GM18511 (cell line): ENCODE data around the gene CAMSAP2.
A peak's percentile ranks its signal among the peaks of the same experiment; 100 is the strongest.

ENCODE experiments used
- ATAC-seq: cut with Tn5 transposase; IDR thresholded peaks from one replicate; pipeline ENCODE4 v1.9.1; 2021; ENCODE audit warnings: mild to moderate bottlenecking, moderate library complexity; ENCODE audit not compliant: unreplicated experiment

Gene CAMSAP2

GRCh38 chr1:200838676-200839445 lies 100.2 kb downstream of the CAMSAP2 start:
- ATAC-seq = no peak

- no peak for ATAC-seq
Observed at GRCh38 chr1:200845360-200845759, 106.7 kb downstream of the CAMSAP2 start.

GRCh38 chr1:200846398-200846797 lies 107.7 kb downstream of the CAMSAP2 start:
- no peak for ATAC-seq

- ATAC-seq = no peak
Observed at GRCh38 chr1:200849430-200849829, 110.7 kb downstream of the CAMSAP2 start.

GRCh38 chr1:200850554-200850953 lies 111.9 kb downstream of the CAMSAP2 start:
- no peak for ATAC-seq

- ATAC-seq = no peak
Observed at GRCh38 chr1:200856716-200857357, 118.1 kb downstream of the CAMSAP2 start.

GRCh38 chr1:200857804-200858203 lies 119.1 kb downstream of the CAMSAP2 start:
- ATAC-seq = no peak

GRCh38 chr1:200861937-200862647 lies 123.4 kb downstream of the CAMSAP2 start:
- ATAC-seq = no peak

- no peak for ATAC-seq
Observed at GRCh38 chr1:200862713-200863415, 124.2 kb downstream of the CAMSAP2 start.

- ATAC-seq = no peak
Observed at GRCh38 chr1:200866116-200866515, 127.4 kb downstream of the CAMSAP2 start.

- ATAC-seq = peak; percentile 88
Observed at GRCh38 chr1:200866521-200866920, 127.8 kb downstream of the CAMSAP2 start.

- ATAC-seq = no peak
Observed at GRCh38 chr1:200867018-200867811, 128.5 kb downstream of the CAMSAP2 start.

- no peak for ATAC-seq
Observed at GRCh38 chr1:200869376-200869752, 130.7 kb downstream of the CAMSAP2 start.

GRCh38 chr1:200869753-200870391 lies 131.2 kb downstream of the CAMSAP2 start:
- ATAC-seq = peak; percentile 51

GRCh38 chr1:200872446-200873115 lies 133.9 kb downstream of the CAMSAP2 start, which contains the start of gene GPR25:
Gene GPR25, plus strand, starts transcription at chr1:200872981. Its CDS starts 57 bp downstream, at chr1:200873038.
- no peak for ATAC-seq

GRCh38 chr1:200873116-200873670 lies 134.5 kb downstream of the CAMSAP2 start:
- ATAC-seq = no peak

- no peak for ATAC-seq
Observed at GRCh38 chr1:200873671-200874397, 135.1 kb downstream of the CAMSAP2 start.

GRCh38 chr1:200874694-200875093 lies 136.0 kb downstream of the CAMSAP2 start:
- no peak for ATAC-seq
